MG63 (cell line): Measurements from ENCODE around the gene FAM111A. TPM values are rescaled to one million over a fixed set of nuclear protein-coding genes. Genes with fewer than 3 reads are reported as not detected.

Experiments used
- total RNA-seq: library from RNA; depleted of rRNA; stranded (reverse); fragments of >200 nt; shearing (Covaris generic); gene quantifications from 2 replicates; pipeline ENCODE4 v1.2.3, GENCODE V29; 2014; ENCODE audit warnings: low replicate concordance; rRNA removed

The FAM111A gene
- total RNA-seq, 1 experiment from 2014 or later = 55.0 TPM

Other genes starting within 250 kb of the FAM111A start
- not detected in 2 replicates for gene GLYATL1, start 203.4 kb upstream of the FAM111A start, total RNA-seq
- gene GLYATL1B, start 56.5 kb upstream of the FAM111A start, total RNA-seq = not detected in 2 replicates
- 13.3 and 22.9 TPM in 2 replicates for gene FAM111B, start 35.6 kb upstream of the FAM111A start, total RNA-seq
- gene DTX4, start 29.3 kb downstream of the FAM111A start, total RNA-seq = 18.8 and 22.7 TPM in 2 replicates
- gene MPEG1, start 70.1 kb downstream of the FAM111A start, total RNA-seq = not detected in 2 replicates
- gene OR5AN1, start 216.0 kb downstream of the FAM111A start, total RNA-seq = not detected in 2 replicates